Mucosa of stomach (tissue), 1 donor: ENCODE data around the gene PITHD1.
"Not testable (repeated sequence)": the region's sequence is repeated elsewhere in the genome, so short reads cannot be mapped to it uniquely, and the experiment has no call there.

ENCODE experiments used
- H3K27me3 ChIP-seq: one replicate; pipeline ENCODE4 v1.7.0; 2013; ENCODE audit warnings: mild to moderate bottlenecking, low read length; ENCODE audit not compliant: control insufficient read depth, insufficient read depth
- H3K36me3 ChIP-seq: one replicate; pipeline ENCODE4 v1.7.0; 2013; ENCODE audit warnings: low read length; ENCODE audit not compliant: control insufficient read depth, insufficient read depth
- H3K4me1 ChIP-seq: one replicate; pipeline ENCODE4 v1.7.0; 2013; ENCODE audit warnings: mild to moderate bottlenecking, low read length; ENCODE audit not compliant: control insufficient read depth, insufficient read depth
- H3K4me3 ChIP-seq: one replicate; pipeline ENCODE4 v1.7.0; 2013; ENCODE audit warnings: low read length
- H3K9ac ChIP-seq: one replicate; pipeline ENCODE4 v1.7.0; 2013; ENCODE audit warnings: mild to moderate bottlenecking, low read length, moderate library complexity
- H3K9me3 ChIP-seq: one replicate; pipeline ENCODE4 v1.7.0; 2013; ENCODE audit warnings: mild to moderate bottlenecking, low read length, moderate library complexity; ENCODE audit not compliant: control insufficient read depth
- donor health status: Pancreatic carcinoma.

Gene PITHD1

DNA sequence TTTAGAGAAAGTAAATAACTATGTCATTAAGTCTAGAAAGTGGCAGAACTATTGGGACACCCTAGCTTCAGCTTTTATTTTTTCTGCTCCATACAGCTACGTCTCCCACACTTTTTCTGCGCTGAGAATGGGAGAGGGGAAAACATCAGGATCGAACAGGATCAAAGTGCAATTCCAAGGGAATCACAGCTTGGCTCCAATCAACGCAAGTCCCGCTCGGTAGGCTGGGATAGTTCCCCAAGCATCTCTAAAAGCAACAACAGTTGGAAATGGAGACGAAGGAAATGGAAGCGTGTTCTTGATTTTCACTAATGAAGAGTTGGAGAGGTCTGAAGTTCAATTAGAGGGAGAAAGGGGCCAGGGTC lies 46.5 kb downstream of the PITHD1 start:
- Histone ChIP-seq H3K4me1 (peaks cover 11% of the 10 kb centered on the region), H3K27me3 (no peaks in the 10 kb centered on the region), H3K36me3 (no peaks in the 10 kb centered on the region), H3K4me3 (peak overlapping the region; percentile 99), H3K9me3 (no peaks in the 10 kb centered on the region), H3K9ac (peak overlapping the region; percentile 100)

DNA sequence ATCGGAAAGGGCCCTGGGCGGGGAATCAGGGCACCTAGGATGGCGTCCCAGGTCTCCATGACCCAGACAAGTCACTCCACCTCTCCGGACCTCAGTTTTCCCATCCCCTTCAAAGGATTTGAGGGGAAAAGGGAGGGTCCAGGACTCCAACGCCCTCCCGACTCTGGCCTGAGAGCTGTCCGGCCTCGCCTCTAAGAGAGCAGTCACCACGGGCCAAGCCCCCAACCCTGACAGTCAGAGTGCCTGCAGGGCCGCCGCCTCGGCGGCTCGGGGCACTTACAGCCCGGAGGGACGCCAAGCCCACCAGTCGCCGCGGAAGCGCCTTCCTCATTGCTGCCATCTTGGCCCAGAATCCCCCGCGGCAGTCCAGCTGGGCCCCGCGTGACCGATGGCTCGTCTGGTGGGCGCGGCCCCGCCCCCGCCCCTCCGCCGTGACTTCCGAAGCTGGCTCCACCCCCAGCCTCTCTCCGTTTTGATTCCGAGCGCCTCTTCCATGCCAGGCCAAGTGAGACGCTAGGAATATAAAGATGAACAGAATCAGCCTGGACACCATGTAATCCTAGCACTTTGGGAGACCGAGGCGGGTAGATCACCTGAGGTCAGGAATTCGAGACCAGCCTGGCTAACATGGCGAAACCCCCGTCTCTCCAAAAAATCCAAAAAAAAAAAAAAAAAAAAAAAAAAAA lies 47.0 kb downstream of the PITHD1 start, which contains the start of gene HMGCL:
HMGCL (minus strand) TSS at position 354 of the 686 bp plus-strand sequence; CDS start at position 340, 14 bp downstream.
- H3K36me3 ChIP-seq = no peaks in the 10 kb centered on the region
- H3K9ac ChIP-seq = peak within 1 kb of the TSS; percentile 100
- H3K27me3 ChIP-seq = no peaks in the 10 kb centered on the region
- H3K9me3 ChIP-seq = no peaks in the 10 kb centered on the region
- peak within 1 kb of the TSS; percentile 99 for H3K4me3 ChIP-seq
- H3K4me1 ChIP-seq = peaks cover 11% of the 10 kb centered on the region

DNA sequence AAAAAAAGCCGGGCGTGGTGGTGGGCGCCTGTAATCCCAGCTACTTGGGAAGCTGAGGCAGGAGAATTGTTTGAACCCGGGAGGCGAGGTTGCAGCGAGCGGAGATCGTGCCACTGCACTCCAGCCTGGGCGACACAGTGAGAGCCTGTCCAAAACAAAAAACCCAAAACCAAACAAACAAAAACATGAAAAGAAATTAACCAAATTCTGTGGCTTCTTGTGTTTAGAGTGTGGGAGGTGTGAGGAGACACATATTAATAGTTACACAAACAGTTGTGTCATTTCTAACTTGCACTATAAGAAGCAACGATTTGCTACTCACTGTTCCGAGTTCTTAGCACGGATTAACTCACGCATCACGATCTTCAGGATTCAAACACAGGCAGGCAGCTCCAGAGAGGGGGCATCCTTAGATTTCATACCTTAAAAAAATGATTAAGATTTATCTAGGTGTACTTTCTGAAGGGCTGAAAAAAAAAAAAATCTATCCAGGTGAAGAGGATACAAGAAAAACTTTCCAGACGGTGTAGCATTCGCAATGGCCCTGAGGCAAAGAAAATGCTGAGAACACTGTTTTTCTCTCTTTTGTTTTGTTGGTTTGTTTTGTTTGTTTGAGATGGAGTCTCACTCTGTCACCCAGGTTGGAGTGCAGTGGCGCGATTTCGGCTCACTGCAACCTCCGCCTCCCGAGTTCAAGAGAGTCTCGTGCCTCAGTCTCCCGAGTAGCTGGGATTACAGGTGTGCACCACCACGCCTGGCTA lies 47.7 kb downstream of the PITHD1 start:
- no peaks in the 10 kb centered on the region for H3K9me3 ChIP-seq
- H3K36me3 ChIP-seq = no peaks in the 10 kb centered on the region
- peaks cover 11% of the 10 kb centered on the region for H3K4me1 ChIP-seq
- peak overlapping the region; percentile 99 for H3K4me3 ChIP-seq
- peak overlapping the region; percentile 100 for H3K9ac ChIP-seq
- no peaks in the 10 kb centered on the region for H3K27me3 ChIP-seq

DNA sequence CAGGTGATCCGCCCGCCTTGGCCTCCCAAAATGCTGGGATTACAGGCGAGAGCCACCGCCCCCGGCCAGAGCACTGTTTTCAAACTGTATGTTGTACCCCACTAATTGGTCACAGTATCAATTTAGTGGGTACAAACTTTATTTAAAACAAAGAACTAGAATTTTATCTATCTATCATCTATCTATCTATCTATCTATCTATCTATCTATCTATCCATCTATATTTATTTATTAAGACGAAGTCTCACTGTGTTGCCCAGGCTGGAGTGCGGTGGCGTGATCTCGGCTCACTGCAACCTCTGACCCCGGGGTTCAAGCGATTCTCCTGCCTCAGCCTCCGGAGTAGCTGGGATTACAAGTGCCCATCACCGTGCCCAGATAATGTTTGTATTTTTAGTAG lies 48.4 kb downstream of the PITHD1 start:
- not testable (repeated sequence) for H3K9me3 ChIP-seq, H3K36me3 ChIP-seq, H3K27me3 ChIP-seq

DNA sequence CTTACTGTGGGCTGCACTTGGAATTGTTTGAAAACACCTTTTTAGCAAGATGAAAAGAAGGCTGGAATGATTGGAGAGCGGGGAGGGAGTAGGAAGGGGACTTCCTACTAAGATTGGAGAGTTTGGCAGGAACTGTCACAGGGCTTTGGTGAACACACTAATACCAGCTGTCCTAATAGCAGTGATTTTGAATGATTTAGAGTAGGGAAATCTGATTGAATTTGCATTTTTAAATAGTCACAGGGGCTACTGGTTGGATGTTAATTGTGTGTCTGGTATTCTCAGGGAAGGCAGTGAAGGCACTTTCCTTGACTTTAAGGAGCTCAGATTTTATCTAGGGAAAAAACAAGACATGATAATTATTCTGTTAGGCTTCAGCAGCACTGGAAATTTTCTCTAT lies 49.5 kb downstream of the PITHD1 start:
- Histone ChIP-seq H3K36me3 (no peaks in the 10 kb centered on the region), H3K4me3 (no peak overlapping the region), H3K9ac (no peak overlapping the region), H3K4me1 (peaks cover 11% of the 10 kb centered on the region), H3K27me3 (no peaks in the 10 kb centered on the region), H3K9me3 (no peaks in the 10 kb centered on the region)

More for the DNA sequence above, 48.4 kb downstream of the PITHD1 start:
- not testable (repeated sequence) for H3K4me3 ChIP-seq, H3K9ac ChIP-seq
- H3K4me1 ChIP-seq = peaks cover 11% of the 10 kb centered on the region

DNA sequence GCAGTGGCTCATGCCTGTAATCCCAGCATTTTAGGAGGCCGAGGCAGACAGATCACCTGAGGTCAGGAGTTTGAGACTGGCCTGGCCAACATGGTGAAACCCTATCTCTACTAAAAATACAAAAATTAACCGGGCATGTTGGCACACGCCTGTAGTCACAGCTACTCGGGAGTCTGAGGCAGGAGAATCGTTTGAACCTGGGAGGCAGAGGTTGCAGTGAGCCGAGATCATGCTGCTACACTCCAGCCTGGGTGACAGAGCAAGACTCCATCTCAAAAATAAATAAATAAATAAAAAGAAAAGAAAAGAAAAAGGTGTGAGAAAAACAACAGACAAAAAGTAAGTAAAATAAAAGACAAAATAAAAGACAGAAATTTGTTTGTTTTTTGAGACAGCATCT lies 55.9 kb downstream of the PITHD1 start:
- H3K4me3 ChIP-seq, H3K9me3 ChIP-seq, H3K27me3 ChIP-seq, H3K9ac ChIP-seq, H3K4me1 ChIP-seq, H3K36me3 ChIP-seq: not testable (repeated sequence)

DNA sequence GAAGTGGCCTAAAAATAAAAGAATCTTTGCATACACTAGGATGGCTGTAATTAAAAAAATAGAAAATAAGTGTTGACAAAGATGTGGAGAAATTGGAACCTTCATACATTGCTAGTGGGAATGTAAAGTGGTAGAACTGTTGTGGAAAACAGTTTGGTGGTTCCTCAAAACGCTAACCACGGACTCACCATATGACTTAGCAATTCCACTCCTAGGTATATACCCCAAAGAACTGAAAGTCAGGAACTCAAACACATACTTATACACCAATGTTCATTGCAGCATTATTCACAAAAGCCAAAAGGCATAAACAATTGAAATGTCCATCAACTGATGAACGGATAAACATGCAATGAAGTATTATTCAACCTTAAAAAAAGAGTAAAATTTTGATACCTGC lies 57.8 kb downstream of the PITHD1 start:
- Histone ChIP-seq H3K4me3 (no peak overlapping the region), H3K9ac (no peak overlapping the region), H3K9me3 (no peaks in the 10 kb centered on the region), H3K4me1 (no peaks in the 10 kb centered on the region), H3K27me3 (no peaks in the 10 kb centered on the region), H3K36me3 (no peaks in the 10 kb centered on the region)
